Measurements from ENCODE around the gene WDSUB1. TPM values are rescaled to one million over a fixed set of nuclear protein-coding genes. Genes with fewer than 3 reads are reported as not detected.

WDSUB1 gene
- total and polyA plus RNA-seq, 9 of the 15 experiments (the other 6 are each of a cell fraction or from before 2014, with no cell fraction given): 5.2 to 13.7 (median 9.4) TPM

- Histone ChIP-seq H3K9me3 (replicated peaks; ENCODE audit: control insufficient read depth, insufficient read depth, low read depth, low read length) (no peaks in the 10 kb centered on the region), H3K79me2 (ENCODE audit: control insufficient read depth, insufficient read depth, low read length) (no peaks in the 10 kb centered on the region), H3K9ac (ENCODE audit: insufficient read depth in 1 of 2, low read depth in 2 of 2, low read length in 2 of 2) (peak overlapping the region in 1 of 2 experiments; percentile 16; a peak in 2 of 4 replicates), H4K20me1 (replicated peaks; ENCODE audit: control insufficient read depth, insufficient read depth, low read length) (no peaks in the 10 kb centered on the region), H3K9me1 (ENCODE audit: control insufficient read depth, insufficient read depth, low read length) (no peaks in the 10 kb centered on the region), H3K27me3 (ENCODE audit: control insufficient read depth in 2 of 2, insufficient read depth in 2 of 2, low read length in 2 of 2) (no peaks in the 10 kb centered on the region), H3K4me1 (replicated peaks in 1 of 2; ENCODE audit: control insufficient read depth in 2 of 2, insufficient read depth in 2 of 2, low read length in 2 of 2) (peaks cover 16% of the 10 kb centered on the region in 2 experiments), H3K27ac (ENCODE audit: extremely low read depth, low read depth, low read length) (peak overlapping the region; percentile 56), H3K4me2 (ENCODE audit: insufficient read depth, low read length) (no peak overlapping the region), H3K36me3 (ENCODE audit: control insufficient read depth, insufficient read depth, low read length) (0 out of 3 replicates have a peak, but pooled peaks cover under 1% of the 10 kb centered on the region), H3K4me3 (no peak overlapping the region), H2AFZ (ENCODE audit: low read depth, low read length) (peak overlapping the region; percentile 46)
- ATAC-seq: peak; percentile 86
- ChIA-PET CTCF (ENCODE audit: low intra/inter-chr PET ratio) (no interaction called here), POLR2A (no interaction called here)
- WGBS (ENCODE audit: insufficient coverage, low coverage, missing lambda C conversion rate): 0% methylated on average over 1 of the region's 1 CpG
- intact Hi-C loops (cut with micrococcal nuclease) (no loop called here), in situ Hi-C loops (cut with MboI) (no loop called here)
- peak in 2 of 4 experiments; percentile 17 to 72 for DNase-seq (ENCODE audit: extremely low read depth in 1 of 4, low spot score in 3 of 4)
- BruUV-seq (replicated peaks): no TSS peak
- FAIRE-seq: peak; percentile 69
- no peak for TF ChIP-seq TCFL5 (CRISPR knock-in tag; conservative IDR thresholded peaks at IDR 0.05)
- no peak for TF ChIP-seq IRF2 (CRISPR knock-in tag; IDR thresholded peaks at IDR 0.05)
- no peak for TF ChIP-seq ZNF609 (CRISPR knock-in tag; IDR thresholded peaks at IDR 0.05; ENCODE audit: borderline replicate concordance)
- TF ChIP-seq CREM (IDR thresholded peaks at IDR 0.05; ENCODE audit: low read depth): 0 out of 2 replicates have a peak, but pooled peaks have one; percentile 49
- TF ChIP-seq PRPF4 (IDR thresholded peaks at IDR 0.05; ENCODE audit: insufficient read depth, low read depth, low read length, poor library complexity, severe bottlenecking): no peak
- TF ChIP-seq CEBPZ (IDR thresholded peaks at IDR 0.05; ENCODE audit: borderline replicate concordance, low read depth, low read length): no peak
- no peak for TF ChIP-seq ZNF639 (CRISPR knock-in tag; conservative IDR thresholded peaks at IDR 0.05 in 1 of 2, IDR thresholded peaks at IDR 0.05 in 1 of 2)
- 0 out of 4 replicates have a peak, but pooled peaks have one; percentile 6 for TF ChIP-seq KDM1A (IDR thresholded peaks at IDR 0.05)
- TF ChIP-seq STAG1 (CRISPR knock-in tag; IDR thresholded peaks at IDR 0.05; ENCODE audit: borderline replicate concordance): no peak
- peak in 1 of 2 experiments; percentile 16; a peak in 1 of 4 replicates for TF ChIP-seq TRIM24 (IDR thresholded peaks at IDR 0.05)
- TF ChIP-seq HNRNPL (IDR thresholded peaks at IDR 0.05; ENCODE audit: low read depth, low read length): no peak
- no peak for TF ChIP-seq KLF16 (IDR thresholded peaks at IDR 0.05)
- TF ChIP-seq SMARCE1 (IDR thresholded peaks at IDR 0.05): peak; percentile 86
These were observed 21.3 kb downstream of the WDSUB1 start for GRCh38 chr2:159265171-159265576.

All from K562 (cell line).